ENCODE data around the gene GATA6. TPM values are rescaled to one million over a fixed set of nuclear protein-coding genes. Genes with fewer than 3 reads are reported as not detected.

GATA6 gene
- total RNA-seq, 4 donors from 2014 or later: 0.34 to 1.2 (median 0.86) TPM

DNA sequence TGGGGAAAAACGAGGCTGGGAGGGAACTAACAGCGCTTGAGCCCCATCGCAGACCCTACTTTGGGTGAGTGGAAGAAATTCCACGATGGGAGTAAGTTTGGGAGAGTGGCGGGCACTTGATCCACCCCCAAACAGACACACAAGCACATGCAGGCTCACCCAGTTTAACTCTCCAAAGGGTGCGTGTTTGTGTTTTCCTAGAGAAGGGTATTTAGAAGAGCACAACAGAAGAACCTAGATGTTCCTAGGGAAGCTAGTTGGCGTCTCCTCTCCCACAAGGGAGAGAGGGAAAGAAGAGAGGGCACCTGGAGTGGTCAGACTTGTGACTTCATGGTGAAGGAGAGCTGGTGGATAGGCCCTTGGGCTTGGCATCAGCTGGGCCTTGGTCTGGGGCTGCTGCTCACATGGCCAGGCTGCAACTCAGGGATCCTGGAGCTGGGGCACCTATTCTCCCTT, 3.2 kb downstream of the GATA6 start:
- no peak for TF ChIP-seq POLR2A (IDR thresholded peaks at IDR 0.05)
- TF ChIP-seq, protein P1, sequence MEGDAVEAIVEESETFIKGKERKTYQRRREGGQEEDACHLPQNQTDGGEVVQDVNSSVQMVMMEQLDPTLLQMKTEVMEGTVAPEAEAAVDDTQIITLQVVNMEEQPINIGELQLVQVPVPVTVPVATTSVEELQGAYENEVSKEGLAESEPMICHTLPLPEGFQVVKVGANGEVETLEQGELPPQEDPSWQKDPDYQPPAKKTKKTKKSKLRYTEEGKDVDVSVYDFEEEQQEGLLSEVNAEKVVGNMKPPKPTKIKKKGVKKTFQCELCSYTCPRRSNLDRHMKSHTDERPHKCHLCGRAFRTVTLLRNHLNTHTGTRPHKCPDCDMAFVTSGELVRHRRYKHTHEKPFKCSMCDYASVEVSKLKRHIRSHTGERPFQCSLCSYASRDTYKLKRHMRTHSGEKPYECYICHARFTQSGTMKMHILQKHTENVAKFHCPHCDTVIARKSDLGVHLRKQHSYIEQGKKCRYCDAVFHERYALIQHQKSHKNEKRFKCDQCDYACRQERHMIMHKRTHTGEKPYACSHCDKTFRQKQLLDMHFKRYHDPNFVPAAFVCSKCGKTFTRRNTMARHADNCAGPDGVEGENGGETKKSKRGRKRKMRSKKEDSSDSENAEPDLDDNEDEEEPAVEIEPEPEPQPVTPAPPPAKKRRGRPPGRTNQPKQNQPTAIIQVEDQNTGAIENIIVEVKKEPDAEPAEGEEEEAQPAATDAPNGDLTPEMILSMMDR (IDR thresholded peaks at IDR 0.05 in 4 of 5, conservative IDR thresholded peaks at IDR 0.05 in 1 of 5): no peak
- in situ Hi-C loops (cut with MboI; ENCODE audit: low sequenced_read_pairs in 4 of 4): loop anchor here in 3 of 4 donors (25.0 kb wide), 4 partner anchors 90 to 390 kb away; no protein-coding TSS in a partner anchor
- no peak for DNase-seq
- Histone ChIP-seq H3K4me3 (no peak overlapping the region), H3K4me1 (peaks cover 5 to 23% of the 10 kb centered on the region in 2 donors), H3K36me3 (no peaks in the 10 kb centered on the region), H3K9me3 (no peaks in the 10 kb centered on the region), H3K27ac (no peak overlapping the region), H3K27me3 (peaks cover 75 to 96% (median 95%) of the 10 kb centered on the region in 3 donors)
- intact Hi-C loops (cut with DNase I; ENCODE audit: low total_unique reads): no loop called here
- no peak for ATAC-seq

DNA sequence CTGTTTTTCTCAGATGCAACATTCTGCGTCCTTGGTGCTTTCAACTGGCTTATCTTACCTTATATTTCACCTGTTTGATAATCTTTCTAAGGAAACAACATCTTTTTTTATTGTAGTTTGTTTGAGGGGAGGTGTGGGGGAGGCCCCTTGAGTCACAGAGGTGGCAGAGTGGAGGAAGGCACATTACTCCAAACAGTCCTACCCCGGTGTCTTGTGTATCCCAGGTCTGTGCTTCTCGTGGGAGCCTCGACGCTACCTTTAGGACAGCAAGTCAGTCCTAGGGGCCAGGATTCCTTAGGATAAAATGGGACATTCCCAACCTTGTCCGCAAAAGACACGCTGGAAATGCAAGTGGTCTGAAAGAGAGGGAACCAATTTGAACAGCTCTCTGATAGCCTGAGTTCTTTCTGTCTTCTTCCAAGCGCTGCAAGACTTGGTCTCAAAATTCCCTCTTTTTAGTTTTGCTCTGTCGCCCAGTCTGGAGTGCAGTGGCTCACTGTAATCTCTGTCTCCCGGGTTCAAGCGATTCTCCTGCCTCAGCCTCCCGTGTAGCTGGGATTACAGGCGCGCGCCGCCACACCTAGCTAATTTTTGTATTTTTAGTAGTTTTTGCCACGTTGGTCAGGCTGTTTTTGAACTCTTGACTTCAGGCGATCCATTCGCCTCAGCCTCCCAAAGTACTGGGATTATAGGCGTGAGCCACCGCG, 4.0 kb downstream of the GATA6 start:
- Histone ChIP-seq H3K27ac (no peak overlapping the region), H3K9me3 (no peaks in the 10 kb centered on the region), H3K27me3 (peaks cover 74 to 96% (median 94%) of the 10 kb centered on the region in 3 donors), H3K36me3 (no peaks in the 10 kb centered on the region), H3K4me3 (no peak overlapping the region), H3K4me1 (peaks cover 5 to 17% of the 10 kb centered on the region in 2 donors)
- TF ChIP-seq, protein P1 (IDR thresholded peaks at IDR 0.05 in 4 of 5, conservative IDR thresholded peaks at IDR 0.05 in 1 of 5): no peak
- TF ChIP-seq POLR2A (IDR thresholded peaks at IDR 0.05): no peak
- ATAC-seq: no peak
- DNase-seq: no peak
- intact Hi-C loops (cut with DNase I; ENCODE audit: low total_unique reads) (no loop called here), in situ Hi-C loops (cut with MboI; ENCODE audit: low sequenced_read_pairs in 4 of 4) (loop anchor here in 3 of 4 donors (25.0 kb wide), 4 partner anchors 89 to 389 kb away; no protein-coding TSS in a partner anchor)

DNA sequence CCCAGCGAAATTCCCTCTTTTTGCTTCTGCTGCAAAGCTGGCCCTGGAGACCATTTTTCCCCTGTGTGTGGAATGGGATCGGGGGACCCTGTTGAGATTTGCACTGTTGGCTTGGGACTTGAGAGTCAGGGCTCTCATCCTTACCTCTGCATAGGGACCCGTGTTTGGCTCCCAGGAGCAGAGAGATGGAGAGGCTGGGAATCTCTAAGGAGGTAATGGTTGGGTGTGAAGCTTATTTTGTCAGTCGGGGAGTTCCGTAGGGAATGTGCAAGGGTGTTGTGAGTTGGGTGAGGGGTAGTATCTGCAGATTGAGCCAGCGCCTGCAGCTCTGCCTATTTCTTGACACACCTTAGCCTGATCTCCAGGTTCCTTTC, 4.5 kb downstream of the GATA6 start:
- H3K27me3 ChIP-seq: peaks cover 73 to 96% (median 94%) of the 10 kb centered on the region in 3 donors

GRCh38 chr18:22174341-22175145, 5.2 kb downstream of the GATA6 start:
- peaks cover 2 to 5% of the 10 kb centered on the region in 2 donors for H3K4me1 ChIP-seq
- H3K4me3 ChIP-seq: no peak overlapping the region
- H3K27ac ChIP-seq: no peak overlapping the region
- H3K36me3 ChIP-seq: no peaks in the 10 kb centered on the region
- H3K9me3 ChIP-seq: no peaks in the 10 kb centered on the region
- peaks cover 73 to 96% (median 94%) of the 10 kb centered on the region in 3 donors for H3K27me3 ChIP-seq
- intact Hi-C loops (cut with DNase I; ENCODE audit: low total_unique reads) (no loop called here), in situ Hi-C loops (cut with MboI; ENCODE audit: low sequenced_read_pairs in 4 of 4) (loop anchor here in 3 of 4 donors (25.0 kb wide), 4 partner anchors 88 to 388 kb away; no protein-coding TSS in a partner anchor)
- DNase-seq: no peak
- no peak for ATAC-seq
- TF ChIP-seq, protein P1 (IDR thresholded peaks at IDR 0.05 in 4 of 5, conservative IDR thresholded peaks at IDR 0.05 in 1 of 5): no peak
- no peak for TF ChIP-seq POLR2A (IDR thresholded peaks at IDR 0.05)

More for the DNA sequence above, 4.5 kb downstream of the GATA6 start:
- intact Hi-C loops (cut with DNase I; ENCODE audit: low total_unique reads): no loop called here
- H3K4me1 ChIP-seq: peaks cover 5 to 12% of the 10 kb centered on the region in 2 donors
- DNase-seq (no peak), ATAC-seq (no peak)
- no peaks in the 10 kb centered on the region for H3K9me3 ChIP-seq
- no peak overlapping the region for H3K4me3 ChIP-seq
- in situ Hi-C loops (cut with MboI; ENCODE audit: low sequenced_read_pairs in 4 of 4): loop anchor here in 3 of 4 donors (25.0 kb wide), 4 partner anchors 88 to 388 kb away; no protein-coding TSS in a partner anchor
- H3K27ac ChIP-seq: no peak overlapping the region
- no peaks in the 10 kb centered on the region for H3K36me3 ChIP-seq
- TF ChIP-seq POLR2A (IDR thresholded peaks at IDR 0.05): no peak
- TF ChIP-seq, protein P1 (IDR thresholded peaks at IDR 0.05 in 4 of 5, conservative IDR thresholded peaks at IDR 0.05 in 1 of 5): no peak
